Activated gamma-delta T cell treated with anti-CD3 and anti-CD28 coated beads, Interleukin-2, amount 50 U/mL, for 16 hours (primary cell): Measurements from ENCODE around the gene ZNF93.
"Not testable (repeated sequence)": the region's sequence is repeated elsewhere in the genome, so short reads cannot be mapped to it uniquely, and the experiment has no call there.

Source experiments
- DNase-seq: peaks from one replicate; pipeline ENCODE4 v3.0.0-alpha.2; 2020; ENCODE audit warnings: low read depth

Gene ZNF93

GRCh38 chr19:19900729-19901444 is at the start of gene ZNF93:
Gene ZNF93, plus strand, starts transcription at chr19:19900946. Its CDS starts 143 bp downstream, at chr19:19901089.
- peak; percentile 84 for DNase-seq

- not testable (repeated sequence) for DNase-seq
Measured at GRCh38 chr19:19851740-19852139, 49.0 kb upstream of the ZNF93 start.

- no peak for DNase-seq
Measured at GRCh38 chr19:19858751-19859150, 42.0 kb upstream of the ZNF93 start.

GRCh38 chr19:19860756-19861390 is 39.9 kb upstream of the ZNF93 start:
- peak; percentile 34 for DNase-seq

- DNase-seq: peak; percentile 92
Measured at GRCh38 chr19:19865750-19866610, 34.8 kb upstream of the ZNF93 start, which contains the start of gene ZNF253. Gene ZNF253, plus strand, starts transcription at chr19:19865882. Its CDS starts 115 bp downstream, at chr19:19865997.

- DNase-seq: peak; percentile 22
Measured at GRCh38 chr19:19866611-19867248, 34.0 kb upstream of the ZNF93 start.

GRCh38 chr19:19870086-19870485 is 30.7 kb upstream of the ZNF93 start:
- DNase-seq: not testable (repeated sequence)

- DNase-seq: no peak
Measured at GRCh38 chr19:19871932-19872331, 28.8 kb upstream of the ZNF93 start.

DNA sequence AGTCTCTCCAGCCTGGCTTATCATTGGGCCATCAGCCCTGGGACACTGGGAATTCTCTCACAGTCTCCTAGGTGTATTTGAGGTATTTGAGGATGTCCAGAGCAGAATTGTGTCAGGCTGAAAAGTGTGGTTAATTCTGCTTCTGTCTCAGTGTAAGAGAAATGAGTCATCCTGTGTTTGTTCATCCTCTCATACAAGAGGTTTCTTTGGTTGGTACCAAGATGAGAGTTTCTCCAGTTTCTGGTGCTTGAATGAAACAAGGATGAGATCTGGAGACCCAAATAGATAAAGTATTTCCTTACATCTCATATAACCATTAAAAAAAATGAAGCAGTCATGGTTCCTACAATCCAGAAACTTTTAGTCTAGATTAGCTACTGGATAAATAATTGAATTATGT is 27.4 kb upstream of the ZNF93 start:
- DNase-seq: no peak

- DNase-seq: no peak
Measured at GRCh38 chr19:19877724-19878123, 23.0 kb upstream of the ZNF93 start.

- no peak for DNase-seq
Measured at GRCh38 chr19:19884583-19884982, 16.2 kb upstream of the ZNF93 start.

DNA sequence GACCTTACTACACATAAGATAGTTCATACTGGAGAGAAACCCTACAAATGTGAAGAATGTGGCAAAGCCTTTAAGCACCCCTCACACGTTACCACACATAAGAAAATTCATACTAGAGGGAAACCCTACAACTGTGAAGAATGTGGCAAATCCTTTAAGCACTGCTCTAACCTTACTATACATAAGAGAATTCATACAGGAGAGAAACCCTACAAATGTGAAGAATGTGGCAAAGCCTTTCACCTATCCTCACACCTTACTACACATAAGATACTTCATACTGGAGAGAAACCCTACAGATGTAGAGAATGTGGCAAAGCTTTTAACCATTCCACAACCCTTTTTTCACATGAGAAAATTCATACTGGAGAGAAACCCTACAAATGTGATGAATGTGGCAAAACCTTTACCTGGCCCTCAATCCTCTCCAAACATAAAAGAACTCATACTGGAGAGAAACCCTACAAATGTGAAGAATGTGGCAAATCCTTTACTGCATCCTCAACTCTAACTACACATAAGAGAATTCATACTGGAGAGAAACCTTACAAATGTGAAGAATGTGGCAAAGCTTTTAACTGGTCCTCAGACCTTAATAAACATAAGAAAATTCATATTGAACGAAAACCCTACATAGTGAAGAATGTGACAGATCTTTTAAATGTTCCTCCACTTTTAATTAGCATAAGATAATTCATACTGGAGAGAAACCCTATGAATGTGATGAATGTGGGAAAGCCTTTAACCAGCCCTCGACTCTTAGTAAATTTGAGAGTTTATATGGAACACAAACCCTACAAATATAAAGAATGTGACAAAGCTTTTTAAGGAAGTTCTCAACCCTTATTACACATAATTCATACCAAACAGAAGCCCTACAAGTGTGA is 8.4 kb upstream of the ZNF93 start:
- not testable (repeated sequence) for DNase-seq

DNA sequence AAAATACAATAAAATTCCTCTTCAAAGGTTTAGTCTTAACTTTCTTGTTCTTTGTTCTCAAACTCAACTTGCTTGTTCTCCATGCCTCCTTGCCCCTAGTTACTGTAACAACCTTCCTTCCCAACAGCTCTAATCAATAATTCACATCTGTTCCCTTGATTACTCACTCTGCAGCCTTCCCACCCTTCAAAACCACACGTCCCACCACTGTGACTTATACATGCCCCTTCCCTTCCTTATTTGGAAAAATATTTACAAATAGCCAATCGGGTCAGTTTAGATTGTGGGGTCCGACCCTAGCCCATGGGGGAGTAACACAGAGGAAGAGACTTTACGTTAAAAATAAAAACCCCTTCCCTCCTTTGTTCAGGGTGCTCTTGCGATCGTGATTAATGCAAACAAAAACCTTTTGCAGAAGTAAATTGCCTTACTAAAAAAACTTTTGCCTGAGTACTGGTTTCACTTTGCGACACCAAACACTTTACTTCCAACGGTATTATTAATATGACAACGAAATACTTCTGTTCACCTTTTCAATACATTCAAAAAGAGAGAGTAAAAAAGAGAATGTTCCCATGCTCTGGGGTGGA is 512 bp upstream of the ZNF93 start:
- DNase-seq: no peak

GRCh38 chr19:19907551-19907950 is 6.8 kb downstream of the ZNF93 start:
- DNase-seq: not testable (repeated sequence)

GRCh38 chr19:19909654-19910053 is 8.9 kb downstream of the ZNF93 start:
- DNase-seq: no peak

- DNase-seq: no peak
Measured at GRCh38 chr19:19911150-19911549, 10.4 kb downstream of the ZNF93 start.

- DNase-seq: no peak
Measured at GRCh38 chr19:19914596-19914995, 13.8 kb downstream of the ZNF93 start.

DNA sequence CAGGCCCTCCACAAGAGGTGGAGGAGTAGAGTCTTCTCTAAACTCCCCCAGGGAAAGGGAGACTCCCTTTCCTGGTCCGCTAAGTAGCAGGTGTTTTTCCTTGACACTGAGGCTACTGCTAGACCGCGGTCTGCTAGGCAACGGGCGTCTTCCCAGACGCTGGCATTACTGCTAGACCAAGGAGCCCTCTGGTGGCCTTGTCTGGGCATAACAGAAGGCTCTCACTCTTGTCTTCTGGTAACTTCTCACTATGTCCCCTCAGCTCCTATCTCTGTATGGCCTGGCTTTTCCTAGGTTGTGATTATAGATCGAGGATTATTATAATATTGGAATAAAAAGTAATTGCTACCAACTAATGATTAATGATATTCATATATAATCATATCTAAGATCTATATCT is 29.7 kb downstream of the ZNF93 start:
- DNase-seq: peak; percentile 5

- not testable (repeated sequence) for DNase-seq
Measured at GRCh38 chr19:19933432-19934314, 32.9 kb downstream of the ZNF93 start.

- no peak for DNase-seq
Measured at GRCh38 chr19:19937403-19937802, 36.7 kb downstream of the ZNF93 start.
